H1 (cell line): ENCODE measurements around the gene AOPEP. TPM values are rescaled to one million over a fixed set of nuclear protein-coding genes. Genes with fewer than 3 reads are reported as not detected.

ENCODE experiments used
- CTCF ChIA-PET: fragments of 300-600 bp; sonication (Branson Sonifier 250); formaldehyde crosslinking; loops from one replicate; lab custom pipeline; 2021; ENCODE audit not compliant: partially characterized antibody; lab: Charles Lee
- POLR2A ChIA-PET: fragments of 300-600 bp; sonication (Branson Sonifier 250); formaldehyde crosslinking; loops from one replicate; lab custom pipeline; 2021; ENCODE audit warnings: inconsistent platforms; ENCODE audit not compliant: partially characterized antibody; lab: Charles Lee
- DNase-seq, 2 experiments: peaks; one replicate each; pipeline versions ENCODE4 v3.0.0 to v3.0.0-alpha.2; 2010 to 2022; ENCODE audit warnings: low spot score in 2 of 2, low read depth in 1 of 2, mixed read lengths in 1 of 2
- FAIRE-seq: peaks from 2 replicates; lab custom pipeline; 2011; peaks lifted over from hg19 to GRCh38; lab: Jason Lieb, UNC
- H2AFZ ChIP-seq: 2 replicates; pipeline ENCODE4 v1.8.1; 2012; ENCODE audit warnings: low read length, inconsistent platforms
- H2AK5ac ChIP-seq: 2 replicates; pipeline ENCODE4 v1.6.1; 2013; ENCODE audit warnings: low read depth, low read length
- H2BK120ac ChIP-seq: replicated peaks from 2 replicates; pipeline ENCODE3; 2013; ENCODE audit warnings: low read depth, low read length, inconsistent platforms
- H2BK12ac ChIP-seq: 2 replicates; pipeline ENCODE4 v1.6.1; 2013; ENCODE audit warnings: low read depth, low read length
- H2BK15ac ChIP-seq: 2 replicates; pipeline ENCODE4 v1.6.1; 2013; ENCODE audit warnings: low read length
- H2BK20ac ChIP-seq: 2 replicates; pipeline ENCODE4 v1.6.1; 2013; ENCODE audit warnings: low read length
- H2BK5ac ChIP-seq: 2 replicates; pipeline ENCODE4 v1.6.1; 2013; ENCODE audit warnings: low read depth, low read length
- H3K14ac ChIP-seq: 2 replicates; pipeline ENCODE4 v1.6.1; 2013; ENCODE audit warnings: inconsistent platforms; ENCODE audit not compliant: insufficient read length
- H3K18ac ChIP-seq: 2 replicates; pipeline ENCODE4 v1.6.1; 2013; ENCODE audit warnings: low read length; ENCODE audit errors: extremely low read depth
- H3K23ac ChIP-seq: 2 replicates; pipeline ENCODE4 v1.6.1; 2013; ENCODE audit warnings: inconsistent platforms; ENCODE audit not compliant: insufficient read length
- H3K23me2 ChIP-seq: 2 replicates; pipeline ENCODE4 v1.6.1; 2013; ENCODE audit warnings: low read depth, low read length
- H3K27ac ChIP-seq: 2 replicates; pipeline ENCODE4 v1.6.1; 2011; ENCODE audit warnings: low read depth, low read length, inconsistent platforms
- H3K27me3 ChIP-seq, 4 experiments: replicated peaks in 1 of 4; 1 replicate in 1 of 4; 2 replicates in 3 of 4; pipeline versions ENCODE4 v1.6.1 to v1.8.1; 2011 to 2013; ENCODE audit warnings: low read length in 3 of 4, mild to moderate bottlenecking in 3 of 4, inconsistent platforms in 2 of 4, mixed read lengths in 2 of 4, moderate library complexity in 1 of 4; ENCODE audit not compliant: control insufficient read depth in 3 of 4, insufficient read depth in 3 of 4; ENCODE audit errors: extremely low read depth in 1 of 4
- H3K36me3 ChIP-seq, 4 experiments: 2 replicates each; pipeline versions ENCODE4 v1.6.1 to v1.8.1; 2011 to 2013; ENCODE audit warnings: mild to moderate bottlenecking in 4 of 4, low read length in 3 of 4, moderate library complexity in 2 of 4, control low read depth in 1 of 4, inconsistent platforms in 1 of 4; ENCODE audit not compliant: insufficient read depth in 4 of 4, control insufficient read depth in 2 of 4
- H3K4ac ChIP-seq: replicated peaks from 2 replicates; pipeline ENCODE3; 2013; ENCODE audit warnings: low read length, low read depth, mixed read lengths, inconsistent platforms; ENCODE audit not compliant: insufficient read length
- H3K4me1 ChIP-seq, 4 experiments: replicated peaks in 1 of 4; 1 replicate in 1 of 4; 2 replicates in 3 of 4; pipeline versions ENCODE4 v1.6.1 to v1.8.1; 2011 to 2013; ENCODE audit warnings: low read length in 3 of 4, inconsistent platforms in 2 of 4, mixed read lengths in 1 of 4; ENCODE audit not compliant: insufficient read depth in 4 of 4, control insufficient read depth in 3 of 4
- H3K4me2 ChIP-seq, 2 experiments: 2 replicates each; pipeline versions ENCODE4 v1.6.1 to v1.8.1; 2011 to 2013; ENCODE audit warnings: low read depth in 2 of 2, low read length in 2 of 2, control low read depth in 1 of 2, inconsistent platforms in 1 of 2, mild to moderate bottlenecking in 1 of 2; ENCODE audit not compliant: insufficient read depth in 1 of 2
- H3K4me3 ChIP-seq, 4 experiments: fragments of 200-600, 300-600 bp in 1 of 4; sonication (generic), shearing (Covaris generic), sonication (Bioruptor Twin) in 1 of 4; 2 replicates each; pipeline versions ENCODE4 v1.5.1 to v1.8.1; 2011 to 2016; ENCODE audit warnings: low read length in 4 of 4, low read depth in 3 of 4, control low read depth in 2 of 4, inconsistent platforms in 2 of 4, mild to moderate bottlenecking in 2 of 4, mixed read lengths in 1 of 4, moderate library complexity in 1 of 4; ENCODE audit not compliant: insufficient read depth in 2 of 4; ENCODE audit errors: extremely low read depth in 1 of 4
- H3K56ac ChIP-seq: replicated peaks from 2 replicates; pipeline ENCODE3; 2013; ENCODE audit warnings: low read depth, mild to moderate bottlenecking, mixed read lengths, low read length, inconsistent platforms; ENCODE audit not compliant: insufficient read length
- H3K79me1 ChIP-seq: 2 replicates; pipeline ENCODE4 v1.6.1; 2013; ENCODE audit warnings: low read depth, low read length, control low read depth
- H3K79me2 ChIP-seq, 2 experiments: 2 replicates each; pipeline versions ENCODE4 v1.6.1 to v1.8.1; 2012 to 2013; ENCODE audit warnings: low read length in 2 of 2, mild to moderate bottlenecking in 2 of 2, inconsistent platforms in 1 of 2; ENCODE audit not compliant: insufficient read depth in 2 of 2, control insufficient read depth in 1 of 2
- H3K9ac ChIP-seq, 4 experiments: replicated peaks in 1 of 4; 1 replicate in 1 of 4; 2 replicates in 3 of 4; pipeline versions ENCODE4 v1.6.1 to v1.8.1; 2011 to 2013; ENCODE audit warnings: low read depth in 3 of 4, low read length in 3 of 4, control low read depth in 2 of 4, mild to moderate bottlenecking in 2 of 4, moderate library complexity in 2 of 4, inconsistent platforms in 1 of 4; ENCODE audit errors: extremely low read depth in 1 of 4
- H3K9me3 ChIP-seq, 2 experiments: 2 replicates each; pipeline versions ENCODE4 v1.6.1 to v1.8.1; 2012 to 2013; ENCODE audit warnings: mild to moderate bottlenecking in 2 of 2, moderate library complexity in 2 of 2, control low read depth in 1 of 2, inconsistent platforms in 1 of 2, low read depth in 1 of 2, low read length in 1 of 2, mixed read lengths in 1 of 2; ENCODE audit not compliant: insufficient read depth in 2 of 2
- H4K20me1 ChIP-seq, 2 experiments: replicated peaks in 1 of 2; 2 replicates each; pipeline versions ENCODE3 to v1.8.1; 2011 to 2013; ENCODE audit warnings: inconsistent platforms in 2 of 2, low read length in 2 of 2, mild to moderate bottlenecking in 1 of 2; ENCODE audit not compliant: insufficient read depth in 2 of 2, control insufficient read depth in 1 of 2
- H4K5ac ChIP-seq: 2 replicates; pipeline ENCODE4 v1.6.1; 2013; ENCODE audit warnings: low read length, low read depth, mixed read lengths, inconsistent platforms; ENCODE audit not compliant: insufficient read length
- H4K8ac ChIP-seq: 2 replicates; pipeline ENCODE4 v1.8.0; 2013; ENCODE audit warnings: mild to moderate bottlenecking, moderate library complexity, low read length, inconsistent platforms; ENCODE audit not compliant: insufficient read depth; ENCODE audit errors: extremely low read depth
- H4K91ac ChIP-seq: replicated peaks from 2 replicates; pipeline ENCODE3; 2013; ENCODE audit warnings: low read length, mixed read lengths, inconsistent platforms; ENCODE audit not compliant: insufficient read length
- HDAC6 ChIP-seq: IDR thresholded peaks from one replicate; pipeline ENCODE4 v1.7.1; 2012; ENCODE audit warnings: low read depth, mild to moderate bottlenecking, inconsistent platforms, low read length, moderate library complexity
- JUND ChIP-seq: IDR thresholded peaks from 2 replicates; pipeline ENCODE4 v1.6.1; 2011; ENCODE audit warnings: mild to moderate bottlenecking, improper control_type of control experiment, low read length
- KDM1A ChIP-seq: fragments of 200-600, 300-600 bp; sonication (generic); IDR thresholded peaks from 2 replicates; pipeline ENCODE4 v1.7.1; 2016; ENCODE audit warnings: mild to moderate bottlenecking, low read length, borderline replicate concordance
- KDM5A ChIP-seq: fragments of 200-600 bp; IDR thresholded peaks from 2 replicates; pipeline ENCODE4 v1.7.1; 2012; ENCODE audit warnings: mild to moderate bottlenecking, low read length, inconsistent platforms, mixed read lengths
- POLR2AphosphoS5 ChIP-seq: IDR thresholded peaks from 2 replicates; pipeline ENCODE4 v1.6.1; 2011; ENCODE audit warnings: low read depth, low read length
- RNF2 ChIP-seq: fragments of 200-900, 300-1000 bp; sonication (generic); IDR thresholded peaks from 2 replicates; pipeline ENCODE4 v1.7.1; 2016; ENCODE audit warnings: borderline replicate concordance, low read depth, mild to moderate bottlenecking, antibody characterized with exemption, low read length; ENCODE audit not compliant: poor library complexity, severe bottlenecking; ENCODE audit errors: missing control alignments
- YY1 ChIP-seq: IDR thresholded peaks from 2 replicates; pipeline ENCODE4 v1.6.1; 2011; ENCODE audit warnings: low read depth, mild to moderate bottlenecking, low read length
- WGBS, 2 experiments: shearing (Covaris generic) in 1 of 2; methylation state at CpG; one replicate each; pipeline versions ENCODE4 v1.1.6 to v1.1.7; 2013 to 2015; ENCODE audit warnings: low lambda C conversion rate in 2 of 2, mixed read lengths in 2 of 2, inconsistent platforms in 1 of 2, low coverage in 1 of 2, missing lambda C conversion rate in 1 of 2; ENCODE audit not compliant: insufficient replicate concordance in 2 of 2, insufficient coverage in 1 of 2, insufficient read length in 1 of 2; ENCODE audit errors: extremely low coverage in 1 of 2, missing lambda C conversion rate in 1 of 2; 5-methylcytosine and 5-hydroxymethylcytosine counted together
- polyA plus RNA-seq, 7 experiments: library from polyadenylated mRNA; depleted of rRNA in 3 of 7; stranded (reverse) in 5 of 7; unstranded in 2 of 7; fragments of >200 nt in 5 of 7; fragments of 200-250 nt in 2 of 7; gene quantifications; 1 replicate in 5 of 7; 2 replicates in 1 of 7; 4 replicates in 1 of 7; pipeline versions ENCODE4 v1.2.1 to v1.2.3, GENCODE V29; 2011 to 2013; ENCODE audit warnings: missing spikeins in 2 of 7, mixed read lengths in 2 of 7
- total RNA-seq: library from RNA; stranded (reverse); fragmentation: NEBNext Ultra II Directional; extraction: Animal tissue kit (Norgen Biotek cat#: 25700); gene quantifications from 2 replicates; pipeline ENCODE4 v1.2.1, GENCODE V29; 2021
- TF ChIP-seq, protein P1 (sequence below), 3 experiments: IDR thresholded peaks; 1 replicate in 2 of 3; 2 replicates in 1 of 3; pipeline versions ENCODE4 v1.5.1 to v1.6.1; 2011; ENCODE audit warnings: low read length in 3 of 3, mild to moderate bottlenecking in 3 of 3, inconsistent platforms in 2 of 3, low read depth in 1 of 3, moderate library complexity in 1 of 3; ENCODE audit not compliant: insufficient read depth in 1 of 3; ENCODE audit errors: control extremely low read depth in 1 of 3

Gene AOPEP
- total and polyA plus RNA-seq, 2 of the 8 experiments (the other 6 are each of a cell fraction or from before 2014, with no cell fraction given), result 6.1 to 14.3 TPM

DNA sequence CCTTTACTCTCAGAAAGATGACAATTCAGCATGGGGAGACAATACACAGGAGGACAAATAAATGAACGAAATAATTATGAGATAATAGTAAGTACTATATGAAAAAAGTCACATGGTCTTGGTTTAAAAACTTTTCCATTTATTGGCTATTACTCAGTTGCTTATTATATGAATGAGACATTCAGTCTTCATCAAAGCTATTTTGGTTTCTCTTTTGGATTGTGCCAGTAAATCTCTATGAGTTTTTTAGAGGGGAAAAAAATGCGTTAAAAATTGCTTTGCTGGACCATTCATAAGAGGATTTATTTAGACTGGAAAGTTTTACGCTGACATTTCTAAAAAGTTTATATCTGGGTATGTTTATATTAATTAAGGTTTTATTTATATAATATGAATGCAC, 137.7 kb downstream of the AOPEP start:
- Histone ChIP-seq H3K9me3 (no peaks in the 10 kb centered on the region), H4K20me1 (no peaks in the 10 kb centered on the region), H2BK120ac (no peak overlapping the region), H3K14ac (no peak overlapping the region), H3K27ac (no peak overlapping the region), H3K4me1 (peaks cover 0 to 7% (median 0%) of the 10 kb centered on the region in 4 experiments; a peak in 3 of 7 replicates), H3K4ac (no peak overlapping the region), H3K4me2 (no peak overlapping the region), H4K8ac (no peak overlapping the region), H3K79me2 (no peaks in the 10 kb centered on the region), H3K18ac (no peak overlapping the region), H3K4me3 (no peak overlapping the region), H3K56ac (no peak overlapping the region), H4K5ac (no peak overlapping the region), H2AFZ (no peak overlapping the region), H3K36me3 (no peaks in the 10 kb centered on the region), H3K23me2 (no peaks in the 10 kb centered on the region), H2BK5ac (no peak overlapping the region), H3K23ac (no peak overlapping the region), H2BK12ac (no peak overlapping the region), H3K79me1 (no peaks in the 10 kb centered on the region), H2BK15ac (no peak overlapping the region), H4K91ac (no peak overlapping the region), H2AK5ac (no peak overlapping the region), H2BK20ac (no peak overlapping the region), H3K27me3 (no peaks in the 10 kb centered on the region), H3K9ac (no peak overlapping the region)
- DNase-seq, result no peak
- 96% methylated on average over 3 of the region's 3 CpGs; no CpG with 5 or more reads in 1 of the 2 experiments for WGBS, 2 experiments
- no peak for FAIRE-seq
- TF ChIP-seq KDM5A, result no peak
- TF ChIP-seq YY1, result no peak
- no peak for TF ChIP-seq HDAC6
- TF ChIP-seq KDM1A, result no peak
- TF ChIP-seq POLR2AphosphoS5, result no peak
- TF ChIP-seq, protein P1, sequence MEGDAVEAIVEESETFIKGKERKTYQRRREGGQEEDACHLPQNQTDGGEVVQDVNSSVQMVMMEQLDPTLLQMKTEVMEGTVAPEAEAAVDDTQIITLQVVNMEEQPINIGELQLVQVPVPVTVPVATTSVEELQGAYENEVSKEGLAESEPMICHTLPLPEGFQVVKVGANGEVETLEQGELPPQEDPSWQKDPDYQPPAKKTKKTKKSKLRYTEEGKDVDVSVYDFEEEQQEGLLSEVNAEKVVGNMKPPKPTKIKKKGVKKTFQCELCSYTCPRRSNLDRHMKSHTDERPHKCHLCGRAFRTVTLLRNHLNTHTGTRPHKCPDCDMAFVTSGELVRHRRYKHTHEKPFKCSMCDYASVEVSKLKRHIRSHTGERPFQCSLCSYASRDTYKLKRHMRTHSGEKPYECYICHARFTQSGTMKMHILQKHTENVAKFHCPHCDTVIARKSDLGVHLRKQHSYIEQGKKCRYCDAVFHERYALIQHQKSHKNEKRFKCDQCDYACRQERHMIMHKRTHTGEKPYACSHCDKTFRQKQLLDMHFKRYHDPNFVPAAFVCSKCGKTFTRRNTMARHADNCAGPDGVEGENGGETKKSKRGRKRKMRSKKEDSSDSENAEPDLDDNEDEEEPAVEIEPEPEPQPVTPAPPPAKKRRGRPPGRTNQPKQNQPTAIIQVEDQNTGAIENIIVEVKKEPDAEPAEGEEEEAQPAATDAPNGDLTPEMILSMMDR (IDR thresholded peaks at IDR 0.05; ENCODE audit: control extremely low read depth in 1 of 3, insufficient read depth in 1 of 3, low read depth in 1 of 3, low read length in 3 of 3), result no peak
- no peak for TF ChIP-seq RNF2
- no peak for TF ChIP-seq JUND
- ChIA-PET CTCF (interaction anchor here (0.7 kb wide), 1 partner anchor 261 kb away, joined by 3 read pairs; no protein-coding TSS in a partner anchor), POLR2A (no interaction called here)
